ENCODE measurements around the gene SLC22A14. TPM values are rescaled to one million over a fixed set of nuclear protein-coding genes. Genes with fewer than 3 reads are reported as not detected.

SLC22A14 gene
- total RNA-seq, 1 experiment from 2014 or later = not detected

DNA sequence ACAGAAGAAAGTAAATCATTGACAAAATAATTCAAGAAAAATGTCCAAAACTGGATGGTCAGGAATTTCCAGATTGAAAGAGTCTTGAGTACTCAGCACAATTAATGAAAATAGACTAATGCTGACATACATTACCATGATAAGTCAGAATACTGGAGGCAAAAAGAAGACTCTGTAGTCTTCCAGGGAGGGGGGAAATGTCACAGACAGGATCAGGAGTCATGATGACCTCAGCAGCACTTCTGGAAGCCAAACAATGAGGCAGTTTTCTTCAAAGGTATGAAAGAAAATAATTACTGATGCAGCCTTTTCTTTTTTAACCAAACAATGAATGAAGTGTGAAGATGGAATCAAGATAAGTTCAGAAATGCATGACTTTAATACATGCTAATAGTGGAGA is 46.6 kb upstream of the SLC22A14 start:
- Histone ChIP-seq H4K8ac (replicated peaks; ENCODE audit: insufficient read length, low read depth, low read length) (no peak overlapping the region), H3K14ac (ENCODE audit: insufficient read depth, low read length) (no peak overlapping the region), H2BK12ac (ENCODE audit: insufficient read length, low read depth, low read length) (no peak overlapping the region), H3K9ac (ENCODE audit: extremely low read depth, insufficient read length, low read length) (no peak overlapping the region), H4K91ac (ENCODE audit: insufficient read length, low read depth, low read length) (no peak overlapping the region), H4K20me1 (ENCODE audit: control insufficient read depth, insufficient read depth, insufficient read length) (peaks cover 4% of the 10 kb centered on the region), H2AK5ac (ENCODE audit: insufficient read length, low read length) (no peak overlapping the region), H2BK20ac (ENCODE audit: low read depth, low read length, poor library complexity, severe bottlenecking) (no peak overlapping the region), H4K5ac (ENCODE audit: insufficient read length, low read depth, low read length) (no peak overlapping the region), H3K79me1 (ENCODE audit: insufficient read depth, low read depth, low read length, poor library complexity, severe bottlenecking) (no peaks in the 10 kb centered on the region), H2AFZ (ENCODE audit: low read length) (no peak overlapping the region), H3K9me3 (ENCODE audit: control insufficient read depth, low read depth, low read length) (no peaks in the 10 kb centered on the region), H2BK120ac (ENCODE audit: low read depth, low read length, poor library complexity, severe bottlenecking) (no peak overlapping the region), H3K23ac (ENCODE audit: insufficient read length, low read depth, low read length) (no peak overlapping the region), H3K4me2 (ENCODE audit: insufficient read depth, insufficient read length, low read length) (no peak overlapping the region), H3K4ac (ENCODE audit: low read depth, low read length) (no peak overlapping the region), H3K27ac (ENCODE audit: insufficient read length, low read depth, low read length) (no peak overlapping the region), H3K18ac (ENCODE audit: insufficient read length, low read depth, low read length) (no peak overlapping the region), H3K23me2 (ENCODE audit: insufficient read length, low read depth, low read length, poor library complexity, severe bottlenecking) (no peaks in the 10 kb centered on the region), H3K79me2 (ENCODE audit: insufficient read depth, low read length) (no peaks in the 10 kb centered on the region), H3K56ac (ENCODE audit: insufficient read length, low read depth, low read length) (no peak overlapping the region), H3K27me3 (ENCODE audit: insufficient read depth, low read length) (no peaks in the 10 kb centered on the region), H3T11ph (ENCODE audit: low read length) (no peak overlapping the region), H2BK5ac (ENCODE audit: insufficient read length, low read length) (no peak overlapping the region), H2BK15ac (ENCODE audit: low read depth, low read length) (no peak overlapping the region), H3K4me1 (ENCODE audit: insufficient read depth, low read length) (no peaks in the 10 kb centered on the region)
- no peak overlapping the region for H3K27ac Mint-ChIP-seq
- H3K4me1 Mint-ChIP-seq = no peaks in the 10 kb centered on the region
- no peak for DNase-seq
- peaks cover 0 to 4% of the 10 kb centered on the region in 2 experiments; a peak in 3 of 5 replicates for H3K9me3 Mint-ChIP-seq
- peaks cover 36 to 79% (median 56%) of the 10 kb centered on the region in 3 experiments for H3K36me3 Mint-ChIP-seq (ENCODE audit: insufficient read depth in 1 of 3, low read depth in 3 of 3)
- no peak overlapping the region for H3K4me3 Mint-ChIP-seq
- no peaks in the 10 kb centered on the region for H3K27me3 Mint-ChIP-seq (ENCODE audit: low read depth)
- TF ChIP-seq, protein P1, sequence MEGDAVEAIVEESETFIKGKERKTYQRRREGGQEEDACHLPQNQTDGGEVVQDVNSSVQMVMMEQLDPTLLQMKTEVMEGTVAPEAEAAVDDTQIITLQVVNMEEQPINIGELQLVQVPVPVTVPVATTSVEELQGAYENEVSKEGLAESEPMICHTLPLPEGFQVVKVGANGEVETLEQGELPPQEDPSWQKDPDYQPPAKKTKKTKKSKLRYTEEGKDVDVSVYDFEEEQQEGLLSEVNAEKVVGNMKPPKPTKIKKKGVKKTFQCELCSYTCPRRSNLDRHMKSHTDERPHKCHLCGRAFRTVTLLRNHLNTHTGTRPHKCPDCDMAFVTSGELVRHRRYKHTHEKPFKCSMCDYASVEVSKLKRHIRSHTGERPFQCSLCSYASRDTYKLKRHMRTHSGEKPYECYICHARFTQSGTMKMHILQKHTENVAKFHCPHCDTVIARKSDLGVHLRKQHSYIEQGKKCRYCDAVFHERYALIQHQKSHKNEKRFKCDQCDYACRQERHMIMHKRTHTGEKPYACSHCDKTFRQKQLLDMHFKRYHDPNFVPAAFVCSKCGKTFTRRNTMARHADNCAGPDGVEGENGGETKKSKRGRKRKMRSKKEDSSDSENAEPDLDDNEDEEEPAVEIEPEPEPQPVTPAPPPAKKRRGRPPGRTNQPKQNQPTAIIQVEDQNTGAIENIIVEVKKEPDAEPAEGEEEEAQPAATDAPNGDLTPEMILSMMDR (conservative IDR thresholded peaks at IDR 0.05) = no peak

Measured in H9 (cell line).